Left renal cortex interstitium (tissue), 4 donors: ENCODE measurements around the gene DCP2. TPM values are rescaled to one million over a fixed set of nuclear protein-coding genes. Genes with fewer than 3 reads are reported as not detected.
"Not testable (repeated sequence)": the region's sequence is repeated elsewhere in the genome, so short reads cannot be mapped to it uniquely, and the experiment has no call there.

Experiments used
- DNase-seq, 4 donors: peaks; one replicate each; pipeline ENCODE4 v3.0.0-alpha.2; 2013; ENCODE audit warnings: low read depth in 4 of 4, low spot score in 2 of 4, missing footprints in 1 of 4
- polyA plus RNA-seq, 4 donors: library from polyadenylated mRNA; unstranded; fragments of 120-200 nt; gene quantifications; one replicate each; pipeline ENCODE4 v1.2.1, GENCODE V29; 2013; ENCODE audit not compliant: insufficient read length in 4 of 4

DCP2 gene
- 10 to 100 TPM; 33.8 to 44.9 (median 34.2) TPM for polyA plus RNA-seq

DNA sequence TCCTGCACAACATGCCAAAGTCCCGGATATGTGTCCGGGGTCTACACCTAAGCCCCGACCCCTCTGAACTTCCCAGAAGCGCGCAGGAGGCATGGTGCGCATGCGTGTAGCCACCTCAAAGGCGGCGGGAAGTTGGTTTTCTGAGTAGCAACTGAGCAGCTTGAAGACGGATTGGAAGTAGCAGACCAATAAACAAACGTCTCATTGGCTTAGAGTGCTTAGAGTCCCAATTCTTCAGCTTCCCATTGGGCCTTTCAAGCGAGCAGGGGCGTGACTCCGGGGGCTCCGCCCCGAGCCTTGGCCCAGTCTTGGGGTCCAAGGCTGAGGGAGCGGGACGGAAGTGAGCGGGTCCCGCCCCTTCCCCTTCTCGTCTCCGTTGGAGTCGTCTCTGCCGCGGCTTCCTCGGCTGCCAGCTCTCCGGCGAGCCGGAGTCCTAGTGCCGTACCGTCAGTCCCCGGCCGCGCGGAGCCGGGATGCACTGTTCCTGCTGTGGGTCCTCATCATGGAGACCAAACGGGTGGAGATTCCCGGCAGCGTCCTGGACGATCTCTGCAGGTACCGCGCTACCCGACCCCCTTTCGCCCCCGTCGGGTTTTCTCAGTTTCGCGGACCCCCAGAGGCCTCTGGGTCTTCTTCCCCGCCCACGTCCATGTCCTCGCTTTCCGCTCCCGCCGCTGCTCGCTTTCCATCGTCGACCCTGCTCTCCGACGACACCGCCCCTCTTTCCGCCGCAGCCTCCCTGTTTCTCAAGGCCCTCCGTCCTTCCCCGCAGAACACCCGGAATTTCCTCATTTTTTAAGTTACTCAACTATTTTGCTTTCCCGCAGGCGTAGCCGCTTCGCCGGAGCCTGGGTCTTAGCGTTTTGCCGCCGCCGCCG is at the start of gene DCP2:
Gene DCP2 (plus strand): TSS at position 367 of the 878 bp plus-strand sequence. CDS start 136 bp downstream, at position 503.
- peak; percentile 97 to 99 (median 98) for DNase-seq

DNA sequence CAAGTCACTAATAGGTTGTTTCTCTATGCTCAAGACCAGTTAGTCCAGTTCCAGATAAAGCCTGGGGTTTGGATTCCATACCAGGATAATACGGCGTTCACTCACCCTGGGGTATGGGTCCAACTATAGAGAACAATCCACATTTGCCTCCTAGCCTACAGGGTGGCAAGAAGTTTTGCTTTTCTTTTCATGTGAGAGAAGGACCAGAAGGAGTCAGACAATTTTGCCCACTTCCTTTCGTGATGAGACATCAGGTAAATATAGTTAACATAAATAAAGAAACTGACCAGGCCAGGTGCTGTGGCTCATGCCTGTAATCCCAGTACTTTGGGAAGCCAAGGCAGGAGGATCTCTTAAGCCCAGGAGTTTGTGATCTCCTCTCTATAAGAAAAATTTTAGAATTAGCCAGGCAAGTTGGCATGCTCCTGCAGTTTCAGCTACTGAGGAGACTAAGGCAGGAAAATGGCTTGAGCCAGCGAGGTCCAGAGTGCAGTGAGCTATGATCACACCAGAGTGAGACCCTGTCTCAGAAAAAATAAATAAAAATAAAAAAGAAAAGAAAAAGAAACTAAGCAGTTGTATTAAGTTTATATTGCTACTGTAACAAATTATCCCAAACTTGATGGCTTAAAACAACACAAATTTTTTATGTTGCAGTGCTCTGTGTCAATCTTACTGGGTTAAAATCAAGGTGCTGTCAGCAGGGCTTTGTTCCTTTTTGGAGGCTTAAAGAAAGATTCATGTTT is 47.1 kb upstream of the DCP2 start:
- no peak for DNase-seq

DNA sequence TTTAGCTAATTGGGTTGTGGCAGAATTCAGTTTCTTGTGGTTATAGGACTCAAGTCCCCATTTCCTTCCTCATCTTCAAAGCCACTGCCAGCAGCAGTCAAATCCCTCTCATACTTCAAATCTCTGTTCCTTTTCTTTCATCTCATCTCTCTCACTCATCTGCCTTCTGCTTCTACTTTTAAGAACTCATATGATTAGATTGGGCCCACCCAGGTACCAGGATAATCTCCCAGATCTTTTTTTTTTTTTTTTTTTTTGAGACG is 46.6 kb upstream of the DCP2 start:
- no peak for DNase-seq

DNA sequence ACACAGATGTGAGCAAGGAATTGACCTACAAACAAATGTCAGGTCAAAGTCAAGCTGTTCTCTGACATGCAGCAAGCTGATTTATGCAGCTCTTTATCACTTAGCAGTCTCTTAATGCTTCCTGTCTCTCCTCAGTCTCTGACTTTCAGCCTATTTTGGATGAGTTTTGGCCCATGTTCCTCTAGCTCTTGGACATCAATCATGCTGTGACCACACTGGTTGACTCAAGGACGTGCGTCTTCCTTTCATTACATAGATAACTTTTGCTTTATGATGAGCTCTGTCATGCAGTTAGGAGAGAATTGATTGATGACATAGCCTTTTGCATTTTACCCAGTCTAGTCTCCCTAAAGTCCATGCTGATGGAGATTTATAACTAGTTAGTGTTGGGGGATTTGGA is 45.1 kb upstream of the DCP2 start:
- no peak for DNase-seq

DNA sequence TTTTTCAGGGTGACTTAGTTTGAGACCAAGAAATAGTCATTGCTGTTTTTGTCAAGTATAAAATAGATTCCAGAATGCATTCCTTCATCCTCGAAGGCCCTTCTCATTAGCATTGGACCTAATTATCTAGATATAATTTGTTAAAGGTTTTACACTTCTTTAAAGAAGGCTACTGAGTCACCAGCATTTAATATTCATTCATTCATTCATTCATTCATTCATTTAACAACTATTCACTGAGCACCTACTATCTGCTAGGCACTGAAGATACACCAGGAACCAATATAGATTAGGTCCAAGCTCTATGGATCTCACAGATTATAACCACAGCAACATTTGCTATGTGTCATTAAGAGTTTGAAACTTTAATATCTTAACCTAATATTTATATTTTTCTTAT is 43.5 kb upstream of the DCP2 start:
- DNase-seq: no peak

DNA sequence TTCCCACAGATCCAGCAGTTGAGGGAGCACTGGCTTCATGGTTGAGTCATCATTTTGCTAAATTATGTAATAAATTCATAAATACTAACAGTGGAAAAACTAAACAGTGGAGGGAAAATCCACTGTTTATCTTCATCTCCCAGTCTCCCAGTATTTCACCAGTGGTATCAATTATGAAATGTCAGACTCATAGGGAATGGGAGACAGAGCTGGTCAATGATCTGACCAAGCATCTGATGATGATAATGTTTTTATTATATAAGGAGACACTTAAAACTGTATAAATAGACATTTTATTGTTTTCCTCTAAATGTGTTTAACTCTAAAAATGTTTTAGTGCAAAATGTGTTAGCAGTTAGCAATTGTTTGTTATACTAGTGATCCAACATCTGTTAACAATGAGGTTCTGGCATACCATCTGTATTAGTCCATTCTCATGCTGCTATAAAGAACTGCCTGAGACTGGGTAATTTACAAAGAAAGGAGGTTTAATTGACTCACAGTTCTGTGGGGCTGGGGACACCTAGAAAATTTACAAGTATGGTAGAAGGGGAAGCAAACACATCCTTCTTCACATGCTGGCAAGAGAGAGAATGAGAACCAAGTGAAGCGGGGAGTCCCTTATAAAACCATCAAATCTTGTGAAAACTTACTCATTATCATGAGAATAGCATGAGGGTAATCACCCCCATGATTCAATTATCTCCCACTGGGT is 42.8 kb upstream of the DCP2 start:
- no peak for DNase-seq

DNA sequence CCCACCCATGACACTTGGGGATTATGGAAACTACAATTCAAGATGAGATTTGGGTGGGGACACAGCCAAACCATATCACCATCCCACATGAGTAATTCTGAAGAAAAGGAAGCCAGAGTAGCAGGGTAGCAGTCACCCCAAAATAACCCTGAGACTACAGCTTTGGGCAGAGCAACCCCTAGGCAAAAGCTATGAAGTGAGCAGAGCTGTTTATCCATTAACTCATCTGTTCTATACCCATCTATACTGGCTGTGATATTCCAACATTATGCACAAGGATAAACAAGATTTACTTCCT is 42.3 kb upstream of the DCP2 start:
- no peak for DNase-seq

DNA sequence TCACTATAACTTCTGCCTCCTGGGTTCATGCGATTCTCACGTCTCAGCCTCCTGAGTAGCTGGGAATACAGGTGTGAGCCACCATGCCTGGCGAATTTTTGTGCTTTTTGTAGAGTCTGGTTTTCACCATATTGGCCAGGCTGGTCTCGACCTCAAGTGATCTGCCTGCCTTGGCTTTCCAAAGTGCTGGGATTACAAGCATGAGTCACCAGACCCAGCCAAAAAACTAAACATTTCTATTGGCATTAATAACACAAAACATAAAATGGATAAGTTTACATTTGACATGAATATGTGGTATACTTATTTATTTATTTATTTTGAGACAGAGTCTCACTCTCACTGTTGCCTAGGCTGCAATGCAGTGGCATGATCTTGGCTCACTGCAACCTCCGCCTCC is 40.9 kb upstream of the DCP2 start:
- no peak for DNase-seq

DNA sequence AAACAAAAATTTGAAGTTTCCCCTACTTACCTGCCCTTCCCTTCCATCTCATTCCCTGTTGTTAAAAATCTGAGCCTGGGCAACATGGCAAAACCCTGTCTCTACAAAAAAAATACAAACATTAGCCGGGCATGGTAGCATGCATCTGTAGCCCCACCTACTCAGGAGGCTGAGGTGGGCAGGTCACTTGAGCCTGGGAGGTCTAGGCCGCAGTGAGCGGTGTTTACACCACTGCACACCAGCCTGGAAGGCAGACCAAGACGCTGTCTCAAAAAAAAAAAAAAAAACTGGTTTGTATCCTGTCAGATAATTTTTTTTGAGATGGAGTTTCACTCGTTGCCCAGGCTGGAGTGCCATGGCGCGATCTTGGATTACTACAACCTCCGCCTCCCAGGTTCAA is 38.3 kb upstream of the DCP2 start:
- DNase-seq: no peak

DNA sequence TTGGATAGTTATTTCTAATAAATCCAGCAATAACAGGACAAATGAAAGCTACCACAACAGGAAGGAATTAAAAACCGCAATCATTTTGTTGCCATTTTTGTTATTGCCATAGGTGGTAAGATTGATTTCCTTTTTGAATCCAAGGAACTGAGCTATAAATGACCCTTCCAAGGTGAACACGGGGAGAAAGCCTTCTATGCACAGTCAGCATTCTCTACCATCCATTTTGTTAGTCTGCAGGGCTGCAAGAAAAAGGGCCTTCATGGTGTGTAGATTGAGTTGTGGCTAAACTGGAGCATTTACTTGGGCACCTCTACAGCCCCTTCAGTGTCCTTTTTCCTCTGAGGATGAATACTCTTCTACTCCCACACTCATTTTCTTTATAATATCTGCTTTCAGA is 35.9 kb upstream of the DCP2 start:
- no peak for DNase-seq

DNA sequence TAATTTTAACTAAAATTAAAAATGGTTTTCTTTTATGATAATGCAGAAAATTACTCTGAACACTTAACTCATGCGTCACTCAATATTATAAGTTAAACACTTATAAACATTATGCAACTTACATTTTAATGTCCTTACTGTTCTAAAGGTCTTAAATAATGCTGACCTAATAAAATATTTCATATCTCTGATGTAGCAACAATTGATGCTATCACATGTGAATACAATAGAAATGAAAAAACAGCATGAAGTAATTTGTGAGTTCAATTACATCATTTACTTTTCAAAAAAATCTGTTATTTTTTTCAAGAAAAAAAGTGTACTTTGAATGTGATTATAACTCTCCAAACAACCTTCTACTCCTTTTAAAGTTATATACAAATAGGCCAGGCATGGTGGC is 28.1 kb upstream of the DCP2 start:
- DNase-seq: no peak

DNA sequence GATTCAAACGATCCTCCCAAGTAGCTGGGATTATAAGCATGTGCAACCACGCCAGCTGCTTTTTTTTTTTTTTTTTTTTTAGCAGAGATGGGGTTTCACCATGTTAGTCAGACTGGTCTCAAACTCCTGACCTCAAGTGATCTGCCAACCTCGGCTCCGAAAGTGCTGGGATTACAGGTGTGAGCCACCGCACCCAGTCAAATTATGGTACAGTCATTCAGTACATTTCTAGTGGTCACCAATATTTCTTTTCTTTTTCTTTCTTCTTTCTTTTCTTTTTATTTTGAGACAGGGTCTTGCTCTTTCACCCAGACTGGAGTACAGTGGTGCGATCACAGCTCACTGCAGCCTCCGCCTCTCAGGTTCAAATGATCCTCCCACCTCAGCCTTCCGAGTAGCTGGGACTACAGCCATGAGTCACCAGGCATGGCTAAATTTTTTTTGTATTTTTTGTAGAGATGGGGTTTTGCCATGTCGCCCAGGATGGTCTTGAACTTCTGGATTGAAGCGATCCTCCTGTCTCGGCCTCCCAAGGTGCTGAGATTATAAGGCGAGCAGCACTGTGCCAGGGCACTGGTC is 25.4 kb upstream of the DCP2 start:
- no peak for DNase-seq

DNA sequence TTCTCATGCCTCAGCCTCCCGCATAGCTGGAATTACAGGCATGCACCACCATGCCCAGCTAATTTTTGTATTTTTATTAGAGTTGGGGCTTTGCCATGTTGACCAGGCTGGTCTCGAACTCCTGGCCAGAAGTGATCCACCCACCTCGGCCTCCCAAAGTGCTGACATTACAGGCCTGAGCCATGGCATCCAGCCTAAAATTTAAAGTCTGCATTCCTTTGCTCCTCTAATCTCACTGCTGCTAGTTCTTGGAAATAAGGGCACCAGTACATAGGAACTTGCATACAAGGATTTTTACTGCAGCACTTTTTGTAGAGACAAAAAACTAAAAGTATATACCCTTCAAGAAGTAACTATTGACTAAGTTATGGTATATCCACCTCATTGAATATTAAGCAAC is 20.0 kb upstream of the DCP2 start:
- DNase-seq: no peak

DNA sequence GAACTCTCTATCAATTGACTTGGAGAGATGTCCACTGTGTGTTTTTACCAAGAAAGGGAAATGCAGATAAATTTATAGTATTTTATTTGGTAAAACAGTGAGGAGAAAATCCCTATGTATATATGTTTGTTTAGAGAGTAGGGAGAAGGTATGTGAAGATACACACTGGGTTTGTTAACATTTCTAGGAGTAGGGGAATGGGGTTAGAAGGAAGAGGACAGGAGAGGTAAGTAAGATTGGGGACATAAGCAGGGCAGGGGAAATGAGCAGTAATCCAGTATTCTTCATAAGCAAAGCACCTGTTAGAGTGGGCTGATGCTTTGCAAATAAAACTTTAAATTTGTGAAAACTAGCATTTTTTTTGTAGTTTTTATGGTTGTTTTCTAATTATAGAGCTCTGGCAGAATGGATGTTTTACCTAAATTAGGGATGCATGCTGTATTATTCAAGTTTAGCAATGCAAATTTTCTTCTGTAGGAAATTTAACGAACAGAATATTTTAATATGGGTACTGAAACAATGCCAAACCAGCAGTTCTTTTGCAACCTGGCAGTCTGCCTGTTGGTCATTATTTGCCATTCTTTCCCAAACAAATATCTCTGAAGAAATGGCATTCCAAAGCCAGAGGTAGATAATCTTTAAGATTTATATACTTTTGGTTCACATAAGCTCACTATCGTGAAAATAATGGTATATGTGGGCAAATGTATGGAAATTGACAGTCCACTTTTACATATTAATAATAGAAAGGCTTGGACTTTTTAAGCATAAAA is 19.4 kb upstream of the DCP2 start:
- no peak for DNase-seq

DNA sequence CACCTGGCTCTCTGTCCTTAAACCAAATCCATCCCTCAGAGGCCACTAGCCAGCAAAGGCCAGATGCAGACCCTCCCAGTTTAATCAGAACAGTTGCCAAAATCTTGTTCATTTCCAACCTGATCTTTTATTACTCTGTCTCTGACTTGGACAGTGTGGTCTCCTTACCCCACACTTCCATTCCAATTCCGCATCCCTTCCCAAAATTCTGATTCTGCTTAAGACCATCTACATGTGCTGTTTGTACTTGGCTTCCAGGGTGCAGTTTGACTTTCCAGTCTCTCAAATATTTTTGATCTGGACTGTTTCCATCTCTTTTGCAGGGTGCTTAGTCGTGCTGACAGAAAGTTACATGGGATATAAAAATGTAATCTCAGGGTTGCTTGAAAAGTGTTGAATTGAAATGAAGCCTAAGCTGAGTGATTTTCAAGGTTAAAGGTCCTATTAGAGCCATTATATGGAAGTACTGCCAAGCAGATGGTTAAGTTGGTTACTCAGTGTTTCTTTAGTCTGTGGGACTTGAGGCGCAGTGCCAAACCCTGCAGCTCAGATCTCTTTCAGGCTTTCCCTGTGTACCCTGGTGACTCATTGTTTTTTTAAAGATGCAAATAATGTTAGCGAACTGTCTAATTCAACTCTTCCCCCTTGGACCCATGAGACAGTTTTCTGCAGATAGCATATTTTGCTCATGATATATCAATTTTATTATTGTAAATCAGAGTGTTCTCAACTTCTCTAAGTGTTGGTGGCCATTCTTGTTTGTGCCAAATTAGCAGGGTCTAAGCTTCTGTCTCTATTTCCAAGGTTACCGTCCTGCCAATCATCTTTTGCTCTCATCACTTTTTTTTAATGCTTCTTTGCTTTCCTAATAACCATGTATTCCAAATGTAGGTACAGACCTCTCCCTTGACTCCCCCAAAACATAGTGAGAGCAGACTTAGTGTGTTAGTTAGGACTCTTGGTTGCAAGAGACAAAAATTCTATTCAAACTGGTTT is 18.2 kb upstream of the DCP2 start:
- DNase-seq: no peak

DNA sequence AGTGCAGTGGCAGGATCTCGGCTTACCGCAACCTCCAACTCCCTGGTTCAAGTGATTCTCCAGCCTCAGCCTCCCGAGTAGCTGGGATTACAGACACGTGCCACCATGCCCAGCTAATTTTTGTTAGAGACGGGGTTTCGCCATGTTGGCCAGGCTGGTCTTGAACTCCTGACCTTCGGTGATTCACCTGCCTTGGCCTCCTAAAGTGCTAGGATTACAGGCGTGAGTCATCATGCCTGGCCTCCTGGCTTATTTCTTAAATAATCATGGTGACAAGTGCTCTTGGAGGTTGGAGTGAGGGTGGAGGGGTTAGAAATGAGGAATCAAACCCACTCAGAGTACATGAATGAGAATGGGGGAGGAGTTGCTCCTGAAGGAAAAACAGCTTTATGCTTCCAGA is 16.7 kb upstream of the DCP2 start:
- DNase-seq: not testable (repeated sequence)

DNA sequence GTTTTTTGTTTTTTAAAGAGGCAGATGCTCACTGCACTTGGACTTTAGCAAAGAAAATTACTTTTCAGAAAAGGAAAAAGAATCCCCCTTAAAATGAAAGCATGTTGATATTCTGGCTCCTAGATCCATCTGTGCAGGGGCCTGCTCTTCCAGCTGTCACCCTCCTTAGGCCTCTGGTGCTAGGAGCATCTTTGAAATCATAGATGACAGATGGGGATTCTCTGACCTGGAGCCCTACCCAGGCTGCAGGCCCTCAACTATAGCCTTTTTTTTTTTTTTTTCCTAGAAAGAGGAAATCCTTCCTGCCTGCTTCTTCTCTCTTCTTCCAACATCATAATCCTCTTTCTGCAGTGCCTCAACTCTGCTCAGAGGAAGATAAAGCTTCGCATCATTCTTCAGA is 16.3 kb upstream of the DCP2 start:
- no peak for DNase-seq

DNA sequence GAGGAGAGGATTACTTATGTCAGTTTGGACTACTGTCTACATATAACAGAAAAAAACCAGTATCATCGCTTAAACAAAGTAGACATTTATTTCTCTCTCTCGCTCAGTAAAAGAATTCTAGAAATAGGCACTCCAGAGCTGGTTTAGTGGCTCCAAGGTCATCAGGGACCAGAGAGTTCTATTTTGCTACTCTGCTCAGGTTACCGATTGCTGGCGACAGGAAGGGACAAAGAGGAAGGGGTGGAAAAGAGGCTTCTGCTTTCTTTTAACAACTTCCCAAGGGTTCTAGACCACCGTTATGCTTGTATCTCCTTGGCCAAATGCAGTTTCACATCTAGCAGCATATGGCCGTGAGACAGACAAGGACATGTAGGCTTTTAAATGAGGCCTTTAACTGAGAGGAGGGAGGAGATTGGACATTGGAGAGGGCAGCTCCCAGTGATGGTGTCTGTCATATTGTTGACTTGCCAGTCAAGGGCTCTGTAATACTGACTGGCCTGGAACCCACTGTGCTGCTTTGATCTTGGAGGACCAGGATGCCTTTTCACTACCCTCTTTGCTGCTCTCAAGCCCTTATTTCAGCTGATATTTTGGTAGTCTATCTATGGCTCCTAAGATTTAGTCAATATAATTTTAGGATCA is 15.6 kb upstream of the DCP2 start:
- DNase-seq: no peak

DNA sequence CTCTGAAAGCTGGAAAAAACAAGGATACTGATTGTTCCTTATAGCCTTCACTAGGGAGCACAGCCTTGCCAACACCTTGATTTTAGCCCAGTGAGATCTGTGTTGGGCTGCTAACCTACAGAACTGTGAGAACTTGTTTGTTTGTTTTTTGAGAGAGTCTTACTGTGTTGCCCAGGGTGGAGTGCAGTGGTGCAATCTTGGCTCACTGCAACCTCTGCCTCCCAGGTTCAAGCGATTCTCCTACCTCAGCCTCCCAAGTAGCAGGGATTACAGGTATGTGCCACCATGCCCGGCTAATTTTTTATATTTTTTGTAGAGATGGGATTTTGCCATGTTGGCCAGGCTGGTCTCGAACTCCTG is 13.2 kb upstream of the DCP2 start:
- DNase-seq: not testable (repeated sequence)
